ENCODE results near the gene PINLYP.

- TF ChIP-seq POLR2A (IDR thresholded peaks at IDR 0.05) (peak; percentile 89 to 93), CTCF (IDR thresholded peaks at IDR 0.05 in 4 of 5, conservative IDR thresholded peaks at IDR 0.05 in 1 of 5) (peak in 2 of 5 experiments; percentile 8)
These were observed 20.6 kb downstream of the PINLYP start, which contains the start of the genes IRGQ and ZNF576 for GRCh38 chr19:43595999-43596841.
